ENCODE data around the gene FAM53B. TPM values are rescaled to one million over a fixed set of nuclear protein-coding genes. Genes with fewer than 3 reads are reported as not detected.

FAM53B gene
- total and polyA plus RNA-seq, 8 donors: 5.7 to 46.9 (median 11.4) TPM

- 80 to 88% (median 83%) methylated on average over 6 of the region's 6 CpGs for WGBS, 5 donors
- Histone ChIP-seq H3K4me1 (peaks cover 55 to 75% (median 72%) of the 10 kb centered on the region in 4 donors), H3K27ac (peak overlapping the region in 1 of 5 donors; percentile 74), H3K4me3 (no peak overlapping the region), H3K9me3 (no peaks in the 10 kb centered on the region), H3K36me3 (peaks cover 0 to 2% (median 0%) of the 10 kb centered on the region in 4 donors), H3K27me3 (no peaks in the 10 kb centered on the region)
- intact Hi-C loops (cut with DNase I; ENCODE audit: low total_unique reads): loop anchor here (10.0 kb wide), 1 partner anchor 105 kb away; no protein-coding TSS in a partner anchor
- no peak for DNase-seq
- TF ChIP-seq CTCF (IDR thresholded peaks at IDR 0.05) (no peak), POLR2A (IDR thresholded peaks at IDR 0.05) (no peak), EP300 (IDR thresholded peaks at IDR 0.05) (no peak), POLR2AphosphoS5 (IDR thresholded peaks at IDR 0.05) (no peak)
Observed at GRCh38 chr10:124629842-124630241, 114.3 kb downstream of the FAM53B start.

- Histone ChIP-seq H3K4me3 (no peak overlapping the region), H3K4me1 (peaks cover 55 to 77% (median 73%) of the 10 kb centered on the region in 4 donors), H3K27me3 (no peaks in the 10 kb centered on the region), H3K36me3 (peaks cover 0 to under 1% (median 0%) of the 10 kb centered on the region in 4 donors), H3K27ac (peak overlapping the region in 3 of 5 donors; percentile 2 to 74 (median 25)), H3K9me3 (no peaks in the 10 kb centered on the region)
- TF ChIP-seq POLR2AphosphoS5 (IDR thresholded peaks at IDR 0.05) (no peak), EP300 (IDR thresholded peaks at IDR 0.05) (no peak), CTCF (IDR thresholded peaks at IDR 0.05) (no peak), POLR2A (IDR thresholded peaks at IDR 0.05) (no peak)
- DNase-seq: no peak
- WGBS, 5 donors: 62 to 84% (median 74%) methylated on average over 6 of the region's 6 CpGs
- intact Hi-C loops (cut with DNase I; ENCODE audit: low total_unique reads): no loop called here
Observed at GRCh38 chr10:124629415-124629814, 114.8 kb downstream of the FAM53B start.

- 84 to 93% (median 90%) methylated on average over 8 to 9 of the region's 9 CpGs for WGBS, 5 donors
- intact Hi-C loops (cut with DNase I; ENCODE audit: low total_unique reads): no loop called here
- no peaks in the 10 kb centered on the region for H3K9me3 ChIP-seq
- no peak for DNase-seq
- H3K27me3 ChIP-seq: no peaks in the 10 kb centered on the region
- no peak for TF ChIP-seq EP300 (IDR thresholded peaks at IDR 0.05)
- TF ChIP-seq POLR2AphosphoS5 (IDR thresholded peaks at IDR 0.05): no peak
- no peak for TF ChIP-seq POLR2A (IDR thresholded peaks at IDR 0.05)
- no peak for TF ChIP-seq CTCF (IDR thresholded peaks at IDR 0.05)
- no peak overlapping the region for H3K4me3 ChIP-seq
- H3K36me3 ChIP-seq: peaks cover 0 to 3% (median under 1%) of the 10 kb centered on the region in 4 donors
- peaks cover 55 to 79% (median 73%) of the 10 kb centered on the region in 4 donors for H3K4me1 ChIP-seq
- peak overlapping the region in 4 of 5 donors; percentile 2 to 74 (median 16) for H3K27ac ChIP-seq
Observed at GRCh38 chr10:124628676-124629021, 115.5 kb downstream of the FAM53B start.

GRCh38 chr10:124627866-124628675, 116.1 kb downstream of the FAM53B start:
- H3K4me1 ChIP-seq: peaks cover 55 to 77% (median 73%) of the 10 kb centered on the region in 4 donors
- intact Hi-C loops (cut with DNase I; ENCODE audit: low total_unique reads): no loop called here
- no peaks in the 10 kb centered on the region for H3K9me3 ChIP-seq
- H3K4me3 ChIP-seq: no peak overlapping the region
- peak in 1 of 2 donors; percentile 59 for DNase-seq
- no peak for TF ChIP-seq EP300 (IDR thresholded peaks at IDR 0.05)
- no peak for TF ChIP-seq POLR2AphosphoS5 (IDR thresholded peaks at IDR 0.05)
- no peak for TF ChIP-seq CTCF (IDR thresholded peaks at IDR 0.05)
- no peak for TF ChIP-seq POLR2A (IDR thresholded peaks at IDR 0.05)
- H3K36me3 ChIP-seq: peaks cover 4 to 6% (median 5%) of the 10 kb centered on the region in 4 donors
- H3K27ac ChIP-seq: peak overlapping the region in 4 of 5 donors; percentile 47 to 74 (median 64)
- 42 to 70% (median 54%) methylated on average over 11 to 12 of the region's 12 CpGs for WGBS, 5 donors
- H3K27me3 ChIP-seq: no peaks in the 10 kb centered on the region
